ENCODE measurements around the gene ZACN. TPM values are rescaled to one million over a fixed set of nuclear protein-coding genes. Genes with fewer than 3 reads are reported as not detected.

Gene ZACN
- total RNA-seq, 1 donor from 2014 or later = not detected

DNA sequence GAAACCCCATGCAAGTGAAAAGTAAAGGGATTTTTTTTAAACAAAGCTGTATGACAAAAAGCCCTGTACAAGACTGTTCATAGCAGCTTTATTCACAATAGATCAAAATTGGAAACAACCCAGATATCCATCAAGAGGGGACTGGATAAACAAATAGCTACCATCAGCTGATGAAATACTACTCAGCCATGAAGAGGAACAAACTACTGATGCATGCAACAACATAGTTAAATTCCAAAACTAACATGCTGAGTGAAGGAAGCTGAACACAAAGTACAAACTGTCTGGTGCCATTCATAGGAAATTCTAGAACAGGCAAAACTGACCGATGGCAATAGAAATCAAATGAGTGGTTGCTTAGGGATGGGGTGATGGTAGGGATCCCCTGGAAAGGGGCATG is 46.9 kb downstream of the ZACN start:
- no peak overlapping the region for H3K9ac ChIP-seq
- peaks cover 24% of the 10 kb centered on the region for H3K4me1 Mint-ChIP-seq
- no peaks in the 10 kb centered on the region for H3K9me3 ChIP-seq (ENCODE audit: low read depth)
- no peak for DNase-seq (ENCODE audit: low spot score)
- H2AFZ ChIP-seq (replicated peaks) = no peak overlapping the region
- peaks cover 22% of the 10 kb centered on the region for H3K27me3 ChIP-seq
- H3K4me2 ChIP-seq = no peak overlapping the region
- H3K36me3 ChIP-seq = no peaks in the 10 kb centered on the region
- no peaks in the 10 kb centered on the region for H3K79me2 ChIP-seq (ENCODE audit: low read depth)
- TF ChIP-seq EZH2phosphoT487 (IDR thresholded peaks at IDR 0.05) (no peak), EZH2 (IDR thresholded peaks at IDR 0.05) (no peak), CTCF (IDR thresholded peaks at IDR 0.05) (no peak)
- no peak overlapping the region for H3K27ac ChIP-seq
- H3K27ac Mint-ChIP-seq = no peak overlapping the region
- no peak overlapping the region for H3K4me3 ChIP-seq
- H3F3A ChIP-seq (ENCODE audit: low read depth) = no peaks in the 10 kb centered on the region
- no peaks in the 10 kb centered on the region for H4K20me1 ChIP-seq (ENCODE audit: low read depth)
- no peak overlapping the region for H3K4me3 Mint-ChIP-seq
- no peaks in the 10 kb centered on the region for H3K36me3 Mint-ChIP-seq
- H3K9me3 Mint-ChIP-seq = no peaks in the 10 kb centered on the region
- peaks cover 4% of the 10 kb centered on the region for H3K4me1 ChIP-seq
- peaks cover 7% of the 10 kb centered on the region for H3K27me3 Mint-ChIP-seq (ENCODE audit: insufficient read depth, low read depth)

DNA sequence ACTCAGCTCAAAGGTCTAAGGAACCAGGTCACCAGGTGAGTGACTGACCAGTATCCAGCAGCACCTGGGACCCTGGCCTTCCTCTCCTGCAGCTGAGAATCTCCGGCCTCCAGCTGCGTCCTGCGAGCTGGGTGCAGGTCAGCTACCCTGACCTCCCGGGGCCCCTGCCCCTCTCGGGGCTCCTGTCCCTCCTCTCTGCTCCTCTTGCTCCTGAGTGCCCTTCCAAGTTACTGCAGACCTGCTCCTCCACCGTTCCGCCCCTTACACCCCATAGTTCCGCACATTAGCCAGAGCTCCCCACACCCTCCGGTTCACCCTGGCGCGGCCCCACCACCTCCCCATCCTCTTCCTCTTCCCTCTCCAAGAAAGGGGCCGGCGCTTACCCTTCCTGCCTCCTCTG is 51.5 kb downstream of the ZACN start:
- no peak for DNase-seq (ENCODE audit: low spot score)
- H3K4me1 Mint-ChIP-seq = peaks cover 37% of the 10 kb centered on the region

GRCh38 chr17:76131051-76131691 is 52.2 kb downstream of the ZACN start:
- peaks cover 31% of the 10 kb centered on the region for H3F3A ChIP-seq (ENCODE audit: low read depth)
- Mint-ChIP-seq H3K36me3 (no peaks in the 10 kb centered on the region), H3K4me3 (no peak overlapping the region), H3K9me3 (no peaks in the 10 kb centered on the region), H3K27me3 (ENCODE audit: insufficient read depth, low read depth) (peaks cover 16% of the 10 kb centered on the region), H3K4me1 (peaks cover 33% of the 10 kb centered on the region), H3K27ac (peak overlapping the region; percentile 51)
- peak overlapping the region; percentile 77 for H3K4me2 ChIP-seq
- H3K36me3 ChIP-seq = no peaks in the 10 kb centered on the region
- no peak overlapping the region for H3K4me3 ChIP-seq
- no peak overlapping the region for H3K27ac ChIP-seq
- no peak overlapping the region for H3K9ac ChIP-seq
- DNase-seq (ENCODE audit: low spot score) = no peak
- H2AFZ ChIP-seq (replicated peaks) = no peak overlapping the region
- no peaks in the 10 kb centered on the region for H3K79me2 ChIP-seq (ENCODE audit: low read depth)
- peaks cover under 1% of the 10 kb centered on the region for H4K20me1 ChIP-seq (ENCODE audit: low read depth)
- TF ChIP-seq CTCF (IDR thresholded peaks at IDR 0.05) (no peak), EZH2 (IDR thresholded peaks at IDR 0.05) (no peak), EZH2phosphoT487 (IDR thresholded peaks at IDR 0.05) (no peak)
- H3K27me3 ChIP-seq = peaks cover 65% of the 10 kb centered on the region
- H3K9me3 ChIP-seq (ENCODE audit: low read depth) = no peaks in the 10 kb centered on the region
- H3K4me1 ChIP-seq = peaks cover 51% of the 10 kb centered on the region

More for the DNA sequence above, 51.5 kb downstream of the ZACN start:
- peaks cover 58% of the 10 kb centered on the region for H3K27me3 ChIP-seq
- H3K4me1 ChIP-seq = peaks cover 44% of the 10 kb centered on the region
- no peak overlapping the region for H3K9ac ChIP-seq
- Mint-ChIP-seq H3K36me3 (no peaks in the 10 kb centered on the region), H3K4me3 (no peak overlapping the region), H3K27ac (no peak overlapping the region), H3K27me3 (ENCODE audit: insufficient read depth, low read depth) (peaks cover 16% of the 10 kb centered on the region), H3K9me3 (no peaks in the 10 kb centered on the region)
- no peaks in the 10 kb centered on the region for H3K9me3 ChIP-seq (ENCODE audit: low read depth)
- H3K4me2 ChIP-seq = no peak overlapping the region
- no peaks in the 10 kb centered on the region for H4K20me1 ChIP-seq (ENCODE audit: low read depth)
- H3K36me3 ChIP-seq = no peaks in the 10 kb centered on the region
- TF ChIP-seq EZH2phosphoT487 (IDR thresholded peaks at IDR 0.05) (no peak), CTCF (IDR thresholded peaks at IDR 0.05) (no peak), EZH2 (IDR thresholded peaks at IDR 0.05) (no peak)
- peaks cover 26% of the 10 kb centered on the region for H3F3A ChIP-seq (ENCODE audit: low read depth)
- H3K4me3 ChIP-seq = no peak overlapping the region
- no peaks in the 10 kb centered on the region for H3K79me2 ChIP-seq (ENCODE audit: low read depth)
- no peak overlapping the region for H3K27ac ChIP-seq
- no peak overlapping the region for H2AFZ ChIP-seq (replicated peaks)

Data from neural progenitor cell (in vitro differentiated cells).